Uterus (tissue), 2 donors: ENCODE measurements around the gene SLC25A21.

ENCODE experiments used
- CTCF ChIP-seq, 4 experiments: fragments of 200-600 bp in 2 of 4; fragments of 450-650 bp in 2 of 4; sonication (generic) in 2 of 4; IDR thresholded peaks; one replicate each; pipeline ENCODE4 v1.5.1; 2016 to 2019; ENCODE audit warnings: antibody characterized with exemption in 4 of 4, mild to moderate bottlenecking in 2 of 4, moderate library complexity in 1 of 4
- POLR2A ChIP-seq, 2 donors: fragments of 450-650 bp; IDR thresholded peaks; one replicate each; pipeline ENCODE4 v1.6.1; 2016; ENCODE audit warnings: antibody characterized with exemption in 2 of 2, mild to moderate bottlenecking in 1 of 2, moderate library complexity in 1 of 2

- TF ChIP-seq CTCF (IDR thresholded peaks at IDR 0.05): no peak
- no peak for TF ChIP-seq POLR2A (IDR thresholded peaks at IDR 0.05)
Observed at GRCh38 chr14:36657399-36658122, 514.8 kb downstream of the SLC25A21 start.
